COLO668 (cell line): ENCODE measurements around the gene SPHK1.

ENCODE experiments used
- DNase-seq: peaks from one replicate; lab custom pipeline; 2025; ENCODE audit not compliant: unreplicated experiment; lab: John Stamatoyannopoulos, UW

The SPHK1 gene

GRCh38 chr17:76360461-76360860 is 23.9 kb upstream of the SPHK1 start:
- DNase-seq: no peak

DNA sequence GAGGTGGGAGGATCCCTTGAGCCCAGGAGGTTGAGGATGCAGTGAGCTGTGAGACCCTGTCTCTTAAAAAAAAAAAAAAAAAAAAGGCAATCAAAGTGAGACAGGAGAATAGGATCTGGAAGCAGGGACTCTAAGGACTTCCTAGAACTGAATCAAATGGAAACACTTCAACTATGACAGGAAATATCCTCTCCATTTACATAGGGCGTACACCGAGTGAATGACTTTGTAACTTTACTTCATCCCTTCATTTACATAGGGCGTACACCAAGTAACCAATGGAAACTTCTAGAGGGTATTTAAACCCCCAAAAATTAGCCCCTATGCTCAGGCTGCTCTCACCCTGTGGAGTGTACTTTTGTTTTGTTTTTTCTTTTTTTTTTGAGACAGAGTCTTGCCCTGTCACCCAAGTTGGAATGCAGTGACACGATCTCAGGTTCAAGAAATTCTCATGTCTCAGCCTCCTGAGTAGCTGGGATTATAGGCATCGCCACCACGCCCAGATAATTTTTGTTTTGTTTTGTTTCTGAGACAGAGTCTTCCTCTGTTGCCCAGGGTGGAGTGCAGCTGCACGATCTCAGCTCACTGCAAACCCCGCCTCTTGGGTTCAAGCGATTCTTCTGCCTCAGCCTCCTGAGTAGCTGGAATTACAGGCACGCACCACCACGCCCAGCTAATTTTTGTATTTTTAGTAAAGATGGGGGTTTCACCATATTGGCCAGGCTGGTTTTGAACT is 21.1 kb upstream of the SPHK1 start:
- no peak for DNase-seq

DNA sequence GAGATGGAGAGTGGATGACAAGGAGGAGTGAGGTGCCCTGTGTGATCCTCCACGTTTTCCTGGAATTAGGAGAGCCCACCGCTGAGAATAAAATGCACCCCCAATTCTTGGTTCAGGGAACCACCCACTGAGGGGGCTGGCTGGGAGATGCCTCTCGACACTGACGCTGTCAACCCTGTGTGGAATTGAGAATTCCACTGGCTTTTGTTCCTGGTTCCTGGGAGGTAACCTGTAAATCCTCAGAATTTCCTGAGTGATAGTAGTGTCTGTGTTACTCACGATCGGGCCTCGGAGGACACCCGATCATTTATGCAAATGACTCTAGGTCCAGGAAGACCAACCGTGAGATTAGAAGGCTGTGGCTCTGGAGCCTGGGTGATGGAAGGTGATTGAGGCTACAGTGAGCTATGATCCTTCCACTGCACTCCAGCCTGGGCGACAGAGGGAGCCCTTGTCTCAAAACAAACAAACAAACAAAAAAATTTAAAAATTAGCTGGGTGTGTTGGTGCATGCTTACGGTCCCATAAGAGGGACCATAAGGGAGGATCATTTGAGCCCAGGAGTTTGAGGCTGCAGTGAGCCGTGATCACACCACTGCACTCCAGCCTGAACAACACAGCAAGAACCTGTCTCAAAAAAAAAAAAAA is 19.0 kb upstream of the SPHK1 start:
- DNase-seq: no peak

- DNase-seq: no peak
These were observed 18.2 kb upstream of the SPHK1 start for GRCh38 chr17:76366247-76366646.

DNA sequence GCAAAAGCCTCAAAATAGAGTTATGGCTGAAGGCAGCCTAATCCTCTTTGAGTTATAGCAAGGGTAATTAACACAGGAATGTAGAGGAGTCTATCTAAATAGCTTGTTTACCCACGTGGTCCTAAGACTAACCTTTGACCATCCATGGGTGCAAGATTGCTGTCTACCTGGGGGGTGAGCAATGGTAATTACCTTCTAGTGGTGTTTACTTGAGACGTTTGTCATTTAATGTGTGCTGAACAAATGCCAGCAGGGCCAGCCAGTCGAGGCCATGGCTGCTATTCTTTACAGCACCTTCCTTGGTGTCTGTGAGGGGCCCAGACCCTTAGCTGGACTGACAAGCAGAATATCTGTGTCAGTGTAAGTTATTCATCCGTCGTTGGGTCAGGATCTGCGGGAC is 16.8 kb upstream of the SPHK1 start:
- DNase-seq: no peak

- no peak for DNase-seq
These were observed 15.9 kb upstream of the SPHK1 start for GRCh38 chr17:76368545-76368944.

DNA sequence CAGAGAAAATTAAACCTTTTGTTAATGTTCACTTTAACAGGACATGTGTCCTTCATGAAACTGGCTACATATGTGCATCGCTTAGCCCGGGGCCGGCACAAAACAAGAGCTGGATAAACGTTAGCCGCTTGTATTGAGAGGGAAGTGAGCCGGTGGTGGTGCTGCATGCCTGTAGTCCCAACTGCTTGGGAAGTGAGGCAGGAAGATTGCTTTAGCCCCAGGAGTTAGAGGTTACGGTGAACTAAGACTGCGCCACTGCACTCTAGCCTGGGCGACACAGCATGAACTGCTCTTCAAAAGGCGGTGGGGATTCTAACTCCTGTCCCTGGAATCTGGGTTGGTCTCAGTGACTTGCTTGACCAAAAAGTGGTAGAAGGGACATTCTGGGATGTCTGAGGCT is 15.0 kb upstream of the SPHK1 start:
- DNase-seq: no peak

GRCh38 chr17:76369804-76370203 is 14.6 kb upstream of the SPHK1 start:
- no peak for DNase-seq

DNA sequence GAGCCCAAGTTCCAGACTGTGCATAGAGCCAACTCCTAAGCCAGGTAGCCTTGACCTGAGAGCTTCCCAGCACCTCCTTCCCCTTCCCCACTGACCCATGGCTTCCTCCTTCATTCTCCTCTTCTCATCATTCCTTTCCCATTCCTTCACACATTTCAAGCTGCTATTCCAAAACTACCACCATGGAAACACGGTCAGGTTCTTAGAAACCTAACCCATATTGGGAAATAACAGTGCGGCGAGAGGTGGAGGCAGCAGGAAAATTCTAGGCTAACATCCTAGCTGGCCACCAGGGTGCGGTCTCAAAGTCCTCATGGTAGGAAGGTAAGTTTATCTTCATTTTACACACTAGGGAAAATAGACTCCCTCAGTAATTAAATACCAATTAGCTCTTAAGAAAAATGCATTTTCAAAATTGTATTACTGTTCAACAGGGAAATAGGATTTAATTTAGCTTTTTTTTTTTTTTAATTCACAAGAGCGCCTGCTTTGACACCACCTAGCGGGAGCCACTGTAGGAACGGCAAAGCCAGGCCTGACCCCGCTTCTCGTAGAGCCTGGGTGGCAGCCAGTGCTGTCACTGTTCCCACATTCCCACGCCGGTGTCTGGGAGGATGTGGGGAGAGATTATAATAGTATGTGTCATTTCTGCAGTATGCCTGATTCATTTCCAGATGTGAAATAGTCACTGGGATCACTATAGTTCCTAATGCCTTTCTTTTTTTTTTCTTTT is 14.0 kb upstream of the SPHK1 start:
- DNase-seq: no peak

- DNase-seq: no peak
These were observed 12.5 kb upstream of the SPHK1 start for GRCh38 chr17:76371656-76372628.

DNA sequence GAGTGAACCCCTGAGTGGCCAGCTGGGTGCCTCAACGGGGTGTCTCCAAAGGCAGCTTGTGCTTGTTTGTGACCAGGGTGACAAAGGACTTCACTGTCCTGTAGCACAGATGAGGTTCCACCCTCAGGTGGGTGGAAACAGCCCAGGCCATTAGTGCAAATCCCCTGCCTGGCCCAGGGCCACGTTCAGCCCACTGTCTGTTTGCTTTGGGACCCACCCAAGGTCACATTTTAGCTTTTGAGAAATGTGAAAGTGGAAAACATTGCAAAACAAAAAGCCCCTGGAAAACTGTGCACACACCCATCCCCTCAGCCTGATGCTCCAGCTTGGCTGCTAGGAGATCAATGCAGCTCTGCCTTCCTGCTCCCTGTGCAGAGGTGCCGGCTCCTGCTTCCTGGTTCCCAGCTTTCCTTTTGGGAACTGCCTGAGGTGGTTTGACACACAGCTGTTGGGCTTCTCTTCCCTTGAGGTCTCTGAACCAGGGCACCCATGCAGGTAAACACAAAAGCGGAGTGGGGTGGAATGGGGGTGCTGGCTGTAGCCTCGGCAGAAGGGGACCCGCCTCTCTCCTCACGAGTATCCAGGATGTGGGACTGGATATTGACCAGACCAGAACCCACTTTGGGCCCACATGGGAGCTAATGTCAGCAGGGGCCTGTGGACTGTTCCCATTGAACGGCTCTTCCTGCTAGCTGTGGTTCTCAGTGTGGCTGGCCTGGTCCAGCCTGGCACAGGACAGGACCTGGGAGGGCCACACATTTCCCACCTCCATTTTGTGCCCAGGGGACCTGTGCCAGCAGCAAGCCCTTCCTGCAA is 7.9 kb upstream of the SPHK1 start:
- no peak for DNase-seq

DNA sequence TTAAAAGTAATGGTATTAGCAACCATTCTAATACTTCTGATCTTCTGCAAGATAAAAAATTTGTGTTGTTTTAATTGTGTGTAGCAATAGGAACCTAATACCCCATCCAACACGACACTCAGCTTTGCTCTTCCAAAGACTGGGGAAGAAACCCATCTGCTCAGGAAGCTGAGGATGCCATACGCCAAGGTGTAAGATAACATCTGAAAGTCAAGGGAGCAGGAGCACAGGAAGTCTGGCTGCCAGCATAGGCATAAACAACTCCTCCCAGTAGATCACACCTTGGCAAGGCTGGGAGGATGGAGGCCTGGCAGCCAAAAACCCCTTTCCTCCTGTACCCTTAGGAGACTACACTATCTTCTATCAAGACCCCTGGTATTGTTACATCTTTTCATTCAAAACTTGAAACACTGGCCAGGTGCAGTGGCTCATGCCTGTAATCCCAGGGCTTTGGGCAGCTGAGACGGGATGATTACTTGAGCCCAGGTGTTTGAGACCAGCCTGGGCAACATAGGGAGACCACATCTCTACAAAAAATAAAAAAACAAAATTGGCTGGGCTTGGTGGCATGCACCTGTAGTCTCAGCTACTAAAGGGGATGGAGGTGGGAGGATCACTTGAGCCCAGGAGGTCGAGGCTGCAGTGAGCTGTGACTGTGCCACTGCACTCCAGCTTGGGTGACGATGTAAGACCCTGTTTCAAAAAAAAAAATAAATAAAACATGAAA is 5.7 kb upstream of the SPHK1 start:
- no peak for DNase-seq

DNA sequence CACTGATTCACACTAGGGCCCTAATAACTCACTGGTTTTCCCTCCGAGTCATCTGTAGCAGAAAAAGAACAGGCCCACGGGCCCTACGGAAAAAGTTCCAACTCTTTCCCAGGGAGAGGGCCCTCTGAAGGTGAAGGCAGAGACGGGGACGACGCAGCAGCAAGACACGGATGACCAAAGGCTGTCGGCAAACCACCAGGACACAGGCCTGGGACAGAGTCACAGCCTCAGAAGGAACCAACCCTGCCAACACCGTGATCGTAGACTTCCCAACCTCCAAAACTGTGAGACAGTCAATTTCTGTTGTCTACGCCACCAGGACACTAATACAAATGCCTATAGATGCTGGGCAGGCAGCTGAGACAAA is 5.2 kb upstream of the SPHK1 start:
- no peak for DNase-seq

DNA sequence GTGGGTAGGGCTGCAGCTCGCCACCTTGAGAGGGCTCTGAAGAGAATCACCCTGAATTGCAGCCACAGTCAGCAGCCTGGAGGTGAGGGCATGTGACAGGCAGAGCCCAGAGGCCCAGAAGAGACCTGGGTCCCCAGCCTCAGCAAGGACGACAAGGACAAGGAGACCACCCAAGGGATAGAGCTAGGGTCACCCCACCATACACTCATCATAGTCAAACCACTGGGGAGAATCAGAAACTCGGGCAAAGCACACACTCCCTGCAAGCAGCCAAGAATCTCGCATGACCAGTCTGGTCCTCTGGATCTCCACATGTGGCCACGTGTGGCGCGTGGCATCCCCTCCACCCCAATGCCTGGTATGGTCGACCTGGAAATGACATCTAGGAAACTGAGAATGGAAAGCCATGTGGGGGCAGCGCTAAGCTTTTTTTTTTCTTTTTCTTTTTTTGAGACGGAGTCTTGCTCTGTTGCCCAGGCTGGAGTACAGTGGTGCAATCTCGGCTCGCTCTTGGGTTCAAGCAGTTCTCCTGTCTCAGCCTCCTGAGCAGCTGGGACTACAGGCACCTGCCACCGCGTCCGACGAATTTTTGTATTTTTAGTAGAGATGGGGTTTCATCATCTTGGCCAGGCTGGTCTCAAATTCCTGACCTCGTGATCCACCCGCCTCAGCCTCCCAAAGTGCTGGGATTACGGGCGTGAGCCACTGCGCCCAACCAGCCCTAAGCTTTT is 4.6 kb upstream of the SPHK1 start:
- no peak for DNase-seq

- no peak for DNase-seq
These were observed 2.6 kb upstream of the SPHK1 start for GRCh38 chr17:76381633-76382350.

DNA sequence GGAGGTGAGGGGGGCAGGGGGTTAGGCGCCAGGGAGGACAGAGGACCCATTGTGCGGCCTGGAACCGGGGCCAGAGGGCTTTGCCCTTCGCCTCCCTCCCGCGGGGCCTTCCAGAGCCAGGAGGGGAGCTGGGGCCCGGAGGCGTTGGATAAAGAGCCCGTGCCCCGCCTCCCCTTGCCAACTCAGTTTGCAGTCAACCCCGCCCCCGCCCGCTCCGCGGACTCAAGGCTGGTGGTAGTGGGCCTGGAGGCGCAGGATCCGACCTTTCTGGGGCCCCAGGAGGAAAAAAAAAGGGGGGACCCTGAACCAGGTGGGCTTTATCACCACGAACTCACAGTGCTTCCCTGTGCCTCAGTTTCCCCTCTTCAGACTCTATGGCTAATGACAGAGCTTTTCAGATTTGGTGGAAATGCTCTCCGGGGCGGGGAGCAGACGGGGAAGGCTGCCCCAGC is 2.0 kb upstream of the SPHK1 start:
- DNase-seq: no peak

- DNase-seq: peak; percentile 24
These were observed 1.4 kb upstream of the SPHK1 start for GRCh38 chr17:76382803-76383545.
